Measurements from ENCODE around the gene EHD4.

The EHD4 gene

DNA sequence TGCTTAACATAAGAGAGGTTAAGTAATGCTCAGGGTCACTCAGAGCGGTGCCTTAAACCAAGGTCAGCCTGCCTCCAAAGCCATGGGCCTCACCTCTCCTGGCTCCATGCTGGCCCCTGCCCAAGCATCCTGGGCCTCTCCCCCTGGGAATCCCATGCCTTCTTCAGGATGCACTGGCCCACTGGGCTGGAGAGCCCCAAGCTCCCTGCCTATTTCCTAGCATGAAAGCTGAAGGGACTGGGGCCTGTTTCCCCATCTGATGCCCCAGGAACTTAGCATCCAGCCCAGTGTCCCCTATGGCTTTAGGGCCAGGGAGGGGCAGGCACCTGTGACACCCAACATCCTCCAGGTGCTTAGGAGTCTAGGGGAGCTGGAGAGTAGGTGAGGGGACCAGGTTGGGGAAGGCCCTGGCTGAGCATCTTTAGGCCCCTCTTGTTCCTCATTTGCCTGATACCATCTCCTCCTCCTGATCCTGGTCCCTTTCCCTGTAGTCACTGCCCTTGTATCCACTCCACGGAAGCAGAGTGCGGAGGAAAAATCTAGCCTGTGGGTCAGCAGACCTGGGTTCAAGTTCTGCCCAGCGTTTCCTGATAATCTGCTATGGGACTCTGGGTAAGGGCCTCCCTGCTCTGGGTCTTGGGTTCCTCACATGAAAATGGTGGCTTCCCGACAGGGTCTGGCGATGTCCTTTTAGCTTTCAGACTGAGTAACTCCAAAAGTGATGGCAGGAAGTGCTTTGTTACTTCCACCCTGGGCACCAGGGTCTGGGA is 28.6 kb downstream of the EHD4 start:
- H2AFZ ChIP-seq (ENCODE audit: low read depth, low read length), result no peak overlapping the region
- no peak for ATAC-seq (ENCODE audit: insufficient read depth, low read depth)

DNA sequence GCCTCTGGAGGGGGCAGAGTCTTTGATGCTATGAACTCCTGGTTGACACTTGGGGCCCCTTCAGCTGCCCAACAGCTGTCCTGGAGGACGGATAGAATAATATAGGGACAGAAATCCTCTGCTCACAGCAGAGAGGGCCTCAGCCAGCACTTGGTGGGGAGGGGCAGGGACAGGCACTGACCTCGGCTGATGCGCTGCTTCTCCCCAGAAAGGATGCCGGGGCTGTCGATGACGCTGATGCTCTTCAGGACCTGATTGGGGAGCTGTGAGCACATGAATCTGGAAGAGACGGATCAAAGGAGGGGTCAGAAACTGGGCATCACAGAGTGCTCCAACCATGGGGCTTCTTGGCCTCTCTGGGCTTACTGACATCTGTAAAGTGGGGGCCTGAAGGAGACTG is 29.5 kb downstream of the EHD4 start:
- no peak overlapping the region for H3K4me3 ChIP-seq (ENCODE audit: low read depth in 1 of 2, low read length in 2 of 2)
- ATAC-seq (ENCODE audit: insufficient read depth, low read depth) (no peak), DNase-seq (no peak)
- H3K36me3 ChIP-seq (ENCODE audit: insufficient read depth, low read length), result no peaks in the 10 kb centered on the region
- no peak for TF ChIP-seq CTCF (IDR thresholded peaks at IDR 0.05; ENCODE audit: borderline replicate concordance, extremely low read depth, low read length, poor library complexity, severe bottlenecking)
- no peak for TF ChIP-seq EZH2 (IDR thresholded peaks at IDR 0.05; ENCODE audit: borderline replicate concordance, low read depth, low read length, severe bottlenecking)
- no peak overlapping the region for H2AFZ ChIP-seq (ENCODE audit: low read depth, low read length)
- H3K27ac ChIP-seq (ENCODE audit: low read length), result no peak overlapping the region
- no peak overlapping the region for H3K9ac ChIP-seq (ENCODE audit: low read depth, low read length)
- H3K4me1 ChIP-seq (ENCODE audit: insufficient read depth, low read length), result no peaks in the 10 kb centered on the region
- H3K79me2 ChIP-seq (ENCODE audit: insufficient read depth, low read length), result no peaks in the 10 kb centered on the region
- no peaks in the 10 kb centered on the region for H4K20me1 ChIP-seq (ENCODE audit: insufficient read depth, low read length)
- no peak overlapping the region for H3K4me2 ChIP-seq (ENCODE audit: insufficient read depth, low read length)
- H3K27me3 ChIP-seq (ENCODE audit: insufficient read depth, low read length, poor library complexity), result no peaks in the 10 kb centered on the region
- H3K9me3 ChIP-seq (ENCODE audit: insufficient read depth, low read length, severe bottlenecking), result no peaks in the 10 kb centered on the region

More for the DNA sequence above, 28.6 kb downstream of the EHD4 start:
- Histone ChIP-seq H3K9me3 (ENCODE audit: insufficient read depth, low read length, severe bottlenecking) (no peaks in the 10 kb centered on the region), H3K4me1 (ENCODE audit: insufficient read depth, low read length) (no peaks in the 10 kb centered on the region), H3K9ac (ENCODE audit: low read depth, low read length) (no peak overlapping the region), H4K20me1 (ENCODE audit: insufficient read depth, low read length) (no peaks in the 10 kb centered on the region), H3K4me2 (ENCODE audit: insufficient read depth, low read length) (no peak overlapping the region), H3K36me3 (ENCODE audit: insufficient read depth, low read length) (no peaks in the 10 kb centered on the region), H3K4me3 (ENCODE audit: low read depth in 1 of 2, low read length in 2 of 2) (no peak overlapping the region), H3K27me3 (ENCODE audit: insufficient read depth, low read length, poor library complexity) (no peaks in the 10 kb centered on the region), H3K79me2 (ENCODE audit: insufficient read depth, low read length) (no peaks in the 10 kb centered on the region), H3K27ac (ENCODE audit: low read length) (no peak overlapping the region)
- TF ChIP-seq CTCF (IDR thresholded peaks at IDR 0.05; ENCODE audit: borderline replicate concordance, extremely low read depth, low read length, poor library complexity, severe bottlenecking) (no peak), EZH2 (IDR thresholded peaks at IDR 0.05; ENCODE audit: borderline replicate concordance, low read depth, low read length, severe bottlenecking) (no peak)
- DNase-seq, result no peak

- TF ChIP-seq CTCF (IDR thresholded peaks at IDR 0.05; ENCODE audit: borderline replicate concordance, extremely low read depth, low read length, poor library complexity, severe bottlenecking) (no peak), EZH2 (IDR thresholded peaks at IDR 0.05; ENCODE audit: borderline replicate concordance, low read depth, low read length, severe bottlenecking) (no peak)
- H3K79me2 ChIP-seq (ENCODE audit: insufficient read depth, low read length), result no peaks in the 10 kb centered on the region
- H3K4me1 ChIP-seq (ENCODE audit: insufficient read depth, low read length), result no peaks in the 10 kb centered on the region
- H3K9me3 ChIP-seq (ENCODE audit: insufficient read depth, low read length, severe bottlenecking), result no peaks in the 10 kb centered on the region
- no peak overlapping the region for H3K4me2 ChIP-seq (ENCODE audit: insufficient read depth, low read length)
- no peak overlapping the region for H2AFZ ChIP-seq (ENCODE audit: low read depth, low read length)
- no peaks in the 10 kb centered on the region for H3K36me3 ChIP-seq (ENCODE audit: insufficient read depth, low read length)
- H3K4me3 ChIP-seq (ENCODE audit: low read depth in 1 of 2, low read length in 2 of 2), result no peak overlapping the region
- ATAC-seq (ENCODE audit: insufficient read depth, low read depth), result no peak
- no peak overlapping the region for H3K27ac ChIP-seq (ENCODE audit: low read length)
- no peaks in the 10 kb centered on the region for H3K27me3 ChIP-seq (ENCODE audit: insufficient read depth, low read length, poor library complexity)
- H4K20me1 ChIP-seq (ENCODE audit: insufficient read depth, low read length), result no peaks in the 10 kb centered on the region
- no peak overlapping the region for H3K9ac ChIP-seq (ENCODE audit: low read depth, low read length)
- no peak for DNase-seq
Measured at GRCh38 chr15:41941644-41942415, 30.5 kb downstream of the EHD4 start.

Data from DND-41 (cell line).